Mesendoderm (in vitro differentiated cells): ENCODE data around the gene LAMA2.
A peak's percentile ranks its signal among the peaks of the same experiment; 100 is the strongest.

Experiments used
- DNase-seq: peaks from one replicate; pipeline ENCODE4 v3.0.0; 2013
- H2AK5ac ChIP-seq: 2 replicates; pipeline ENCODE4 v1.6.1; 2013; ENCODE audit warnings: low read length, inconsistent platforms
- H2BK120ac ChIP-seq: 2 replicates; pipeline ENCODE4 v1.6.1; 2013; ENCODE audit warnings: low read depth, mild to moderate bottlenecking, low read length, moderate library complexity, mixed read lengths
- H2BK15ac ChIP-seq: replicated peaks from 2 replicates; pipeline ENCODE4 v1.6.1; 2013; ENCODE audit warnings: low read depth, mild to moderate bottlenecking, moderate library complexity
- H2BK5ac ChIP-seq: 2 replicates; pipeline ENCODE4 v1.6.1; 2013; ENCODE audit warnings: low read length, inconsistent platforms
- H3K18ac ChIP-seq: 2 replicates; pipeline ENCODE4 v1.6.1; 2013; ENCODE audit warnings: mild to moderate bottlenecking, low read length, mixed read lengths
- H3K23ac ChIP-seq: one replicate; pipeline ENCODE4 v1.6.1; 2013; ENCODE audit warnings: low read length
- H3K27ac ChIP-seq: 2 replicates; pipeline ENCODE4 v1.5.1; 2013; ENCODE audit warnings: low read depth, mild to moderate bottlenecking, inconsistent platforms, low read length, moderate library complexity
- H3K27me3 ChIP-seq: 2 replicates; pipeline ENCODE4 v1.6.1; 2013; ENCODE audit warnings: low read length, control low read depth, mild to moderate bottlenecking, inconsistent platforms; ENCODE audit not compliant: insufficient read depth, poor library complexity
- H3K36me3 ChIP-seq: 2 replicates; pipeline ENCODE4 v1.6.1; 2013; ENCODE audit warnings: low read length, inconsistent platforms; ENCODE audit not compliant: control insufficient read depth, insufficient read depth
- H3K4ac ChIP-seq: one replicate; pipeline ENCODE4 v1.6.1; 2013; ENCODE audit warnings: low read depth, mild to moderate bottlenecking, low read length, moderate library complexity
- H3K4me1 ChIP-seq: 2 replicates; pipeline ENCODE4 v1.6.1; 2013; ENCODE audit warnings: low read depth, low read length, inconsistent platforms; ENCODE audit not compliant: control insufficient read depth
- H3K4me2 ChIP-seq: 2 replicates; pipeline ENCODE4 v1.6.1; 2013; ENCODE audit warnings: low read length
- H3K4me3 ChIP-seq: 2 replicates; pipeline ENCODE4 v1.5.1; 2013; ENCODE audit warnings: mild to moderate bottlenecking, low read length
- H3K56ac ChIP-seq: one replicate; pipeline ENCODE4 v1.6.1; 2013; ENCODE audit warnings: low read length
- H3K79me1 ChIP-seq: 2 replicates; pipeline ENCODE4 v1.6.1; 2013; ENCODE audit warnings: low read length, inconsistent platforms
- H3K79me2 ChIP-seq: 2 replicates; pipeline ENCODE4 v1.6.1; 2013; ENCODE audit warnings: mild to moderate bottlenecking, low read length; ENCODE audit not compliant: control insufficient read depth, insufficient read depth
- H3K9ac ChIP-seq: 2 replicates; pipeline ENCODE4 v1.6.1; 2013; ENCODE audit warnings: low read length, inconsistent platforms
- H4K5ac ChIP-seq: one replicate; pipeline ENCODE4 v1.6.1; 2013; ENCODE audit warnings: low read length
- H4K8ac ChIP-seq: one replicate; pipeline ENCODE4 v1.6.1; 2013; ENCODE audit warnings: low read depth, mild to moderate bottlenecking, control low read depth, low read length, moderate library complexity
- WGBS: extraction: QIAGEN DNeasy Blood & Tissue Kit; methylation state at CpG from one replicate; pipeline ENCODE4 v1.1.7; 2013; ENCODE audit warnings: low lambda C conversion rate, missing lambda C conversion rate; ENCODE audit not compliant: insufficient coverage; ENCODE audit errors: extremely low coverage; 5-methylcytosine and 5-hydroxymethylcytosine counted together

The LAMA2 gene

GRCh38 chr6:128952902-128953301 is 70.0 kb downstream of the LAMA2 start:
- H2BK120ac ChIP-seq = no peak overlapping the region
- no CpG with 5 or more reads among the region's 3 CpGs for WGBS

DNA sequence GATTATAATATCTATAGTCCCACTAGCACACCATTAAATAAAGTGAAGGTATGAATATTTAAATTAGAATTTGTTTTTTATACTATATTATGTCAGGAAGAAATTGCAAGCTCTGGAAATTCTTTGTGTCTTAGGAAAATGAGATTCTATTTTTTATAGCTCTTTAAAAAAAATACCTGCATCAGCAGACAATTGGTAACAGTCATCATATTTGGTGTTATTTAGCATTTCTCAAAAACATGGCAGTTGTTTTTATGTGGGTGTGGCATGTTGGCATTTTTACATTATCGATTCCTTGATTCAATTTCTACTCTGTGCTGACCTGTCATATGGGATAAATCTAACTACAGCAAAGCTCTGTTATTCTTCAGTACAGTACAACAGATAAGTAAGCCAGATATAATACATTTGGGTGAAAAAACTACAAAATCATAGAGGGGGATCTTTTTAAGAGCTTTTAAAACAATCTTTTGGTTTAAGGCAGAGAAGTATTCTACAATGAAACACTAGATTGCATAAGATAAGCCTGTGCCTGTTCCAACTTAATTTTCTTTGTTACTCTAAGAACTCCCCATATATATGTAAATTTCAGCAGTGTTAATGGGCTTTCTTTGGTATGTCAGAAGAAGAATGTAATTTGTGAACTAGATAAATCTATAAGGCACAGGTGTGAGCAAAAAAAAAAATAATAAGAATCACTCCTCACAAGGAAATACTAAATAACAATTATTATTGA is 71.5 kb downstream of the LAMA2 start:
- H2BK5ac ChIP-seq = no peak overlapping the region

More at GRCh38 chr6:128952902-128953301, 70.0 kb downstream of the LAMA2 start:
- H3K27ac ChIP-seq = no peak overlapping the region
- H3K4me3 ChIP-seq = no peak overlapping the region
- no peak overlapping the region for H2BK5ac ChIP-seq
- no peak for DNase-seq
- H4K8ac ChIP-seq = no peak overlapping the region
- no peak overlapping the region for H4K5ac ChIP-seq
- no peaks in the 10 kb centered on the region for H3K27me3 ChIP-seq
- no peak overlapping the region for H3K9ac ChIP-seq
- H3K36me3 ChIP-seq = no peaks in the 10 kb centered on the region
- H3K79me2 ChIP-seq = no peaks in the 10 kb centered on the region
- H3K18ac ChIP-seq = no peak overlapping the region
- no peak overlapping the region for H3K23ac ChIP-seq
- H2BK15ac ChIP-seq = no peak overlapping the region
- H3K79me1 ChIP-seq = no peaks in the 10 kb centered on the region
- H3K4me1 ChIP-seq = no peaks in the 10 kb centered on the region
- no peak overlapping the region for H3K4ac ChIP-seq
- no peak overlapping the region for H3K56ac ChIP-seq
- H2AK5ac ChIP-seq = no peak overlapping the region
- H3K4me2 ChIP-seq = no peak overlapping the region

GRCh38 chr6:128963561-128963960 is 80.6 kb downstream of the LAMA2 start:
- no peak overlapping the region for H3K27ac ChIP-seq
- no CpG with 5 or more reads among the region's 2 CpGs for WGBS
- no peak for DNase-seq

More for the DNA sequence above, 71.5 kb downstream of the LAMA2 start:
- Histone ChIP-seq H2BK120ac (no peak overlapping the region), H3K18ac (no peak overlapping the region), H3K27ac (no peak overlapping the region), H3K36me3 (no peaks in the 10 kb centered on the region), H2AK5ac (no peak overlapping the region), H3K9ac (no peak overlapping the region), H3K56ac (no peak overlapping the region), H2BK15ac (no peak overlapping the region), H3K27me3 (no peaks in the 10 kb centered on the region), H3K4me3 (no peak overlapping the region), H3K4me1 (no peaks in the 10 kb centered on the region), H3K4ac (no peak overlapping the region), H3K4me2 (no peak overlapping the region), H3K79me2 (no peaks in the 10 kb centered on the region), H4K5ac (no peak overlapping the region), H4K8ac (no peak overlapping the region), H3K79me1 (no peaks in the 10 kb centered on the region), H3K23ac (no peak overlapping the region)
- no CpG with 5 or more reads among the region's 1 CpG for WGBS
- peak; percentile 14 for DNase-seq

GRCh38 chr6:128964233-128964755 is 81.4 kb downstream of the LAMA2 start:
- Histone ChIP-seq H3K36me3 (no peaks in the 10 kb centered on the region), H2AK5ac (no peak overlapping the region), H3K18ac (no peak overlapping the region), H3K4me2 (no peak overlapping the region), H3K9ac (no peak overlapping the region), H2BK5ac (no peak overlapping the region), H3K27me3 (no peaks in the 10 kb centered on the region), H3K79me1 (no peaks in the 10 kb centered on the region), H3K4ac (no peak overlapping the region), H2BK120ac (no peak overlapping the region), H3K79me2 (no peaks in the 10 kb centered on the region), H4K5ac (no peak overlapping the region), H3K4me1 (no peaks in the 10 kb centered on the region), H2BK15ac (no peak overlapping the region), H3K4me3 (no peak overlapping the region), H4K8ac (no peak overlapping the region), H3K23ac (no peak overlapping the region), H3K56ac (no peak overlapping the region), H3K27ac (no peak overlapping the region)
- no peak for DNase-seq
- no CpG with 5 or more reads among the region's 1 CpG for WGBS

More at GRCh38 chr6:128963561-128963960, 80.6 kb downstream of the LAMA2 start:
- no peak overlapping the region for H4K5ac ChIP-seq
- no peak overlapping the region for H3K4me2 ChIP-seq
- H2BK5ac ChIP-seq = no peak overlapping the region
- no peak overlapping the region for H3K18ac ChIP-seq
- no peak overlapping the region for H3K4ac ChIP-seq
- no peak overlapping the region for H3K4me3 ChIP-seq
- no peaks in the 10 kb centered on the region for H3K4me1 ChIP-seq
- no peaks in the 10 kb centered on the region for H3K79me1 ChIP-seq
- H3K79me2 ChIP-seq = no peaks in the 10 kb centered on the region
- H2BK120ac ChIP-seq = no peak overlapping the region
- H2AK5ac ChIP-seq = no peak overlapping the region
- no peak overlapping the region for H2BK15ac ChIP-seq
- H4K8ac ChIP-seq = no peak overlapping the region
- H3K36me3 ChIP-seq = no peaks in the 10 kb centered on the region
- no peak overlapping the region for H3K56ac ChIP-seq
- no peak overlapping the region for H3K9ac ChIP-seq
- H3K23ac ChIP-seq = no peak overlapping the region
- no peaks in the 10 kb centered on the region for H3K27me3 ChIP-seq

DNA sequence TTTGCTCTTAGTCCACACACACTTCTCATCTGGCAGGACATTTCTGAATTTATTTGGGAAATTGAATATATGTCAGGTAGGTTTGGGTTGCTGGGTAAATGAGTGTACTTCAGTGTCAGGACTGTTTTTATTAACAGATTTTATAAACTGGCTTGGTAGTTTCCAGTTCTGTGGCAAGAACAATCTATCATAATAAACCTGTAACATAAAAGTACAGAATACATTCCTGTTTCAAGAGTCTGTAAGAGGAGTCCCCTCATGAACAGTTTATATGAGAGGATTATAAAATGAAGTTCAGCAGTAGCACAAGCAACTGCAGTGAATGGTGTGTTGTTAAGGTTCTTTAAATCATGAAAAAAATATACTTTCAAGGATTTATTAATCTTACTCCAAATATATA is 81.8 kb downstream of the LAMA2 start:
- Histone ChIP-seq H3K4ac (no peak overlapping the region), H2BK15ac (no peak overlapping the region), H3K27ac (no peak overlapping the region), H2BK120ac (no peak overlapping the region), H4K8ac (no peak overlapping the region), H3K79me1 (no peaks in the 10 kb centered on the region), H3K4me3 (no peak overlapping the region), H3K18ac (no peak overlapping the region), H3K27me3 (no peaks in the 10 kb centered on the region), H4K5ac (no peak overlapping the region), H3K36me3 (no peaks in the 10 kb centered on the region), H3K4me2 (no peak overlapping the region), H3K4me1 (no peaks in the 10 kb centered on the region), H3K9ac (no peak overlapping the region), H3K56ac (no peak overlapping the region), H2BK5ac (no peak overlapping the region), H3K79me2 (no peaks in the 10 kb centered on the region), H3K23ac (no peak overlapping the region), H2AK5ac (no peak overlapping the region)
- no peak for DNase-seq

- Histone ChIP-seq H3K36me3 (no peaks in the 10 kb centered on the region), H3K4me3 (no peak overlapping the region), H3K4me2 (no peak overlapping the region), H3K9ac (no peak overlapping the region), H3K4ac (no peak overlapping the region), H3K27me3 (no peaks in the 10 kb centered on the region), H2BK15ac (no peak overlapping the region), H4K5ac (no peak overlapping the region), H2BK5ac (no peak overlapping the region), H2BK120ac (no peak overlapping the region), H4K8ac (no peak overlapping the region), H2AK5ac (no peak overlapping the region), H3K56ac (no peak overlapping the region), H3K23ac (no peak overlapping the region), H3K79me2 (no peaks in the 10 kb centered on the region), H3K27ac (no peak overlapping the region), H3K18ac (no peak overlapping the region), H3K4me1 (no peaks in the 10 kb centered on the region), H3K79me1 (no peaks in the 10 kb centered on the region)
- no CpG with 5 or more reads among the region's 1 CpG for WGBS
- peak; percentile 3 for DNase-seq
Measured at GRCh38 chr6:128966934-128967333, 84.0 kb downstream of the LAMA2 start.
